Vagina (tissue), 2 donors: Measurements from ENCODE around the gene NIPAL3.

ENCODE experiments used
- CTCF ChIP-seq, 3 experiments: fragments of 450-650 bp in 2 of 3; fragments of 200-600 bp in 1 of 3; sonication (generic) in 1 of 3; IDR thresholded peaks; one replicate each; pipeline ENCODE4 v1.5.1; 2017 to 2019; ENCODE audit warnings: antibody characterized with exemption in 3 of 3, mild to moderate bottlenecking in 2 of 3, moderate library complexity in 2 of 3
- POLR2A ChIP-seq, 2 donors: fragments of 450-650 bp; IDR thresholded peaks; one replicate each; pipeline ENCODE4 v1.6.1; 2017; ENCODE audit warnings: antibody characterized with exemption in 2 of 2, mild to moderate bottlenecking in 2 of 2, moderate library complexity in 2 of 2
- POLR2AphosphoS5 ChIP-seq, 2 donors: sonication (generic); formaldehyde crosslinking; IDR thresholded peaks; one replicate each; pipeline ENCODE4 v1.9.0; 2017; ENCODE audit warnings: antibody characterized with exemption in 2 of 2, mild to moderate bottlenecking in 2 of 2, low read depth in 1 of 2; ENCODE audit not compliant: insufficient read depth in 1 of 2

- TF ChIP-seq CTCF (IDR thresholded peaks at IDR 0.05), result no peak
- no peak for TF ChIP-seq POLR2A (IDR thresholded peaks at IDR 0.05)
- no peak for TF ChIP-seq POLR2AphosphoS5 (IDR thresholded peaks at IDR 0.05; ENCODE audit: insufficient read depth in 1 of 2, low read depth in 1 of 2)
Measured at GRCh38 chr1:24383381-24383940, 32.1 kb upstream of the NIPAL3 start.
